Liver (tissue), 9 donors: ENCODE measurements around the gene C2CD2. TPM values are rescaled to one million over a fixed set of nuclear protein-coding genes. Genes with fewer than 3 reads are reported as not detected.

Source experiments
- DNase-seq: peaks from one replicate; pipeline ENCODE4 v3.0.0-alpha.2; 2017; ENCODE audit warnings: low spot score
- H3K27ac ChIP-seq, 2 donors: one replicate each; pipeline ENCODE4 v1.7.0; 2013; ENCODE audit warnings: inconsistent platforms in 2 of 2, low read length in 2 of 2, control low read depth in 1 of 2, low read depth in 1 of 2, mild to moderate bottlenecking in 1 of 2
- H3K27me3 ChIP-seq, 4 donors: one replicate each; pipeline versions ENCODE4 v1.6.1 to v1.7.0; 2013; ENCODE audit warnings: low read length in 3 of 4, inconsistent platforms in 1 of 4, mild to moderate bottlenecking in 1 of 4, moderate library complexity in 1 of 4; ENCODE audit not compliant: control insufficient read depth in 4 of 4, insufficient read depth in 4 of 4
- H3K36me3 ChIP-seq, 4 donors: one replicate each; pipeline versions ENCODE4 v1.6.1 to v1.7.0; 2013; ENCODE audit warnings: low read length in 3 of 4, mild to moderate bottlenecking in 3 of 4, low read depth in 1 of 4, moderate library complexity in 1 of 4; ENCODE audit not compliant: control insufficient read depth in 4 of 4, insufficient read depth in 3 of 4
- H3K4me1 ChIP-seq, 4 donors: one replicate each; pipeline versions ENCODE4 v1.6.1 to v1.7.0; 2013; ENCODE audit warnings: low read length in 3 of 4, mild to moderate bottlenecking in 3 of 4, moderate library complexity in 1 of 4; ENCODE audit not compliant: control insufficient read depth in 4 of 4, insufficient read depth in 4 of 4
- H3K4me3 ChIP-seq, 3 donors: one replicate each; pipeline versions ENCODE4 v1.6.1 to v1.7.0; 2013; ENCODE audit warnings: low read length in 3 of 3, control low read depth in 1 of 3, low read depth in 1 of 3, mild to moderate bottlenecking in 1 of 3
- H3K9ac ChIP-seq, 2 donors: one replicate each; pipeline ENCODE4 v1.7.0; 2013; ENCODE audit warnings: low read length in 2 of 2, mild to moderate bottlenecking in 2 of 2, moderate library complexity in 2 of 2, control low read depth in 1 of 2, low read depth in 1 of 2
- H3K9me3 ChIP-seq, 4 donors: one replicate each; pipeline versions ENCODE4 v1.6.1 to v1.7.0; 2013; ENCODE audit warnings: low read length in 3 of 4; ENCODE audit not compliant: control insufficient read depth in 4 of 4
- ATF3 ChIP-seq: IDR thresholded peaks from 2 replicates; pipeline ENCODE4 v1.6.1; 2016; ENCODE audit warnings: antibody characterized with exemption
- CTCF ChIP-seq: fragments of 150-350 bp; IDR thresholded peaks from 2 replicates; pipeline ENCODE4 v1.5.1; 2017; ENCODE audit warnings: improper control_type of control experiment, low read depth, low read length; ENCODE audit not compliant: missing input control
- EGR1 ChIP-seq, 2 donors: IDR thresholded peaks; 2 replicates each; pipeline ENCODE4 v1.6.1; 2016 to 2018; ENCODE audit warnings: antibody characterized with exemption in 2 of 2, low read depth in 2 of 2
- FOXA2 ChIP-seq: IDR thresholded peaks from 2 replicates; pipeline ENCODE4 v1.6.1; 2016; ENCODE audit warnings: antibody characterized with exemption
- GABPA ChIP-seq, 2 donors: IDR thresholded peaks in 1 of 2; conservative IDR thresholded peaks in 1 of 2; 2 replicates each; pipeline ENCODE4 v1.6.1; 2016; ENCODE audit warnings: antibody characterized with exemption in 2 of 2, mild to moderate bottlenecking in 1 of 2, moderate library complexity in 1 of 2
- HNF4A ChIP-seq, 2 donors: conservative IDR thresholded peaks; 2 replicates each; pipeline ENCODE4 v1.6.1; 2016; ENCODE audit warnings: antibody characterized with exemption in 2 of 2, mild to moderate bottlenecking in 2 of 2
- MAX ChIP-seq: IDR thresholded peaks from 2 replicates; pipeline ENCODE4 v1.6.1; 2016; ENCODE audit warnings: antibody characterized with exemption
- NR2F2 ChIP-seq: IDR thresholded peaks from 2 replicates; pipeline ENCODE4 v1.6.1; 2016; ENCODE audit warnings: antibody characterized with exemption
- RAD21 ChIP-seq, 2 donors: IDR thresholded peaks; 2 replicates each; pipeline ENCODE4 v1.6.1; 2016; ENCODE audit warnings: antibody characterized with exemption in 2 of 2, mild to moderate bottlenecking in 2 of 2
- REST ChIP-seq: IDR thresholded peaks from 2 replicates; pipeline ENCODE4 v1.6.1; 2016; ENCODE audit warnings: antibody characterized with exemption, mild to moderate bottlenecking
- RXRA ChIP-seq, 2 donors: IDR thresholded peaks; 2 replicates each; pipeline ENCODE4 v1.6.1; 2017 to 2018; ENCODE audit warnings: antibody characterized with exemption in 2 of 2, mild to moderate bottlenecking in 1 of 2
- SP1 ChIP-seq: IDR thresholded peaks from 2 replicates; pipeline ENCODE4 v1.6.1; 2018; ENCODE audit warnings: antibody characterized with exemption, mild to moderate bottlenecking
- TAF1 ChIP-seq: conservative IDR thresholded peaks from 2 replicates; pipeline ENCODE4 v1.6.1; 2016; ENCODE audit warnings: antibody characterized with exemption, mild to moderate bottlenecking
- YY1 ChIP-seq: IDR thresholded peaks from 2 replicates; pipeline ENCODE4 v1.6.1; 2016; ENCODE audit warnings: antibody characterized with exemption, mild to moderate bottlenecking
- ZBTB33 ChIP-seq: IDR thresholded peaks from 2 replicates; pipeline ENCODE4 v1.6.1; 2016; ENCODE audit warnings: antibody characterized with exemption
- WGBS: extraction: QIAGEN DNeasy Blood & Tissue Kit; methylation state at CpG from one replicate; pipeline ENCODE4 v1.1.7; 2013; 5-methylcytosine and 5-hydroxymethylcytosine counted together
- polyA plus RNA-seq, 2 donors: library from polyadenylated mRNA; stranded (reverse) in 1 of 2; unstranded in 1 of 2; fragments of 200-250 nt in 1 of 2; fragments of >200 nt in 1 of 2; fragmentation: Nextera tagmentation in 1 of 2; extraction: Ambion mirVana in 1 of 2; gene quantifications; one replicate each; pipeline versions ENCODE4 v1.2.1 to v1.2.3, GENCODE V29; 2013 to 2015
- total RNA-seq, 2 donors: library from RNA; depleted of rRNA; stranded (reverse); fragments of >200 nt; gene quantifications; one replicate each; pipeline ENCODE4 v1.2.3, GENCODE V29; 2014
- donor health status: healthy.
- donor health status: healthy.
- donor health status: healthy.
- donor health status: healthy.
- donor health status: healthy.

Gene C2CD2
- total and polyA plus RNA-seq, 4 donors, result 2.9 to 17.9 (median 6.0) TPM

GRCh38 chr21:41852929-41853320 is 100.9 kb downstream of the C2CD2 start:
- no peak overlapping the region for H3K4me3 ChIP-seq
- no peaks in the 10 kb centered on the region for H3K9me3 ChIP-seq
- H3K36me3 ChIP-seq, result peaks cover 6 to 29% (median 10%) of the 10 kb centered on the region in 4 donors
- TF ChIP-seq RXRA (IDR thresholded peaks at IDR 0.05) (no peak), NR2F2 (no peak), RAD21 (IDR thresholded peaks at IDR 0.05) (no peak), TAF1 (no peak), GABPA (IDR thresholded peaks at IDR 0.05 in 1 of 2, conservative IDR thresholded peaks at IDR 0.05 in 1 of 2) (no peak), FOXA2 (no peak), MAX (no peak), HNF4A (conservative IDR thresholded peaks at IDR 0.05) (no peak), REST (no peak), CTCF (no peak), YY1 (no peak)
- DNase-seq, result no peak
- H3K9ac ChIP-seq, result no peak overlapping the region
- H3K27me3 ChIP-seq, result no peaks in the 10 kb centered on the region
- no peaks in the 10 kb centered on the region for H3K4me1 ChIP-seq
- WGBS, result 97% methylated on average over 9 of the region's 9 CpGs
- H3K27ac ChIP-seq, result no peak overlapping the region

- 92% methylated on average over 21 of the region's 21 CpGs for WGBS
- H3K36me3 ChIP-seq, result peaks cover 6 to 29% (median 9%) of the 10 kb centered on the region in 4 donors
Observed at GRCh38 chr21:41852151-41852928, 101.5 kb downstream of the C2CD2 start.

More at GRCh38 chr21:41852151-41852928, 101.5 kb downstream of the C2CD2 start:
- no peak for DNase-seq
- Histone ChIP-seq H3K27me3 (no peaks in the 10 kb centered on the region), H3K27ac (no peak overlapping the region), H3K9me3 (no peaks in the 10 kb centered on the region), H3K9ac (no peak overlapping the region), H3K4me1 (no peaks in the 10 kb centered on the region), H3K4me3 (no peak overlapping the region)
- no peak for TF ChIP-seq EGR1 (IDR thresholded peaks at IDR 0.05; ENCODE audit: low read depth in 2 of 2)
- TF ChIP-seq ATF3, result no peak
- no peak for TF ChIP-seq REST
- no peak for TF ChIP-seq YY1
- TF ChIP-seq GABPA (IDR thresholded peaks at IDR 0.05 in 1 of 2, conservative IDR thresholded peaks at IDR 0.05 in 1 of 2), result no peak
- no peak for TF ChIP-seq SP1
- no peak for TF ChIP-seq MAX
- TF ChIP-seq TAF1, result no peak
- TF ChIP-seq RAD21 (IDR thresholded peaks at IDR 0.05), result no peak
- no peak for TF ChIP-seq ZBTB33
